ENCODE results near the gene RDM1.
A peak's percentile ranks its signal among the peaks of the same experiment; 100 is the strongest.

The RDM1 gene

DNA sequence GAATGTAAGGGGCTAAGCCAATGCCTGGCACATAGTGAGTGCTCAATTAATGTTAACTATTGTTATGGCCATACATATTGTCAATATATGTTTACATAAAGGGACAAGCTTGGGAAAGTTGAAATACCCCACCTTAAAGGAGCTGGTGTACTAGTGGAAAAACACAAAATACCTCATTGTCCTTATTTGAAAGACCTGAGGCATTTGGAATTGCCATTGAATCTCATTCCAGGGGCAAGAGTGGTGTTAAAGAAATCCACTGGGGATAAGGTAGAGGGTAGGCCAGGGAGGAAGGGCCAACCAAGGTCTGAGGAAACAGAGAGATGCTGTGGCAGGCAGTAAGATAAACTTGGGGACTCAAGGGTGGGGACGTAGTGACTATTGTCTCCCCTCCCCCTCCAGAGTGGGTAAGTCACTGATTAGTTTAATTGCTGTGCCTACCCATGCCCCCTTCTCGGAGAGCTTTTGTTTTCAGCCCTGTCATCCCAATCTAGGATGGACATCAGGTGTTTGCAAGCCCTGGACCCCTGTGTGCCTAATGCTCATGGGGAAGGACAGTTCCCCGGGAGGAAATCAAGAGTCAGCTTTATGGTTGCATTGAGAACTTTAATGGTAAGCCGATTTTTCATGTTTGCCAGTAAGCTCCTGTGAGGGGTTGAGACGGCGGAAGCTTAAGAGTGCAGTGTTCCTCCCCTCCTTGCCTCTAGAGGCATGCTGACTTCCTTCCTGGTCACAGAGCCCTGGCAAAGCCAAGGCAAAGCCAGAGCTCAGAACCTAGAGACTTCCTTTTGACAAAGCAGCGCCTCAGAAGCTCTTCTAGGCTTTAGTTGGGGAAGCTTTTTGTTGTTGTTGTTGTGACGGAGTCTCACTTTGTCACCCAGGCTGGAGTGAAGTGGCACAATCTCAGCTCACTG, 59.4 kb downstream of the RDM1 start:
- peak; percentile 39 for DNase-seq

GRCh38 chr17:35868737-35869136, 61.8 kb downstream of the RDM1 start, which contains the start of gene HEATR9:
TSS of gene HEATR9 (minus strand) at chr17:35868891. CDS start at chr17:35868742, 149 bp downstream.
- no peak for DNase-seq

Data from CD4-positive, alpha-beta T cell treated with Interleukin-21 for 1 hour (primary cell).